HG03159 (cell line): ENCODE results near the gene GRID2.

Experiments used
- ATAC-seq: cut with Tn5 transposase; IDR thresholded peaks from one replicate; pipeline ENCODE4 v1.9.1; 2021; ENCODE audit warnings: mild to moderate bottlenecking, moderate library complexity; ENCODE audit not compliant: unreplicated experiment

The GRID2 gene

DNA sequence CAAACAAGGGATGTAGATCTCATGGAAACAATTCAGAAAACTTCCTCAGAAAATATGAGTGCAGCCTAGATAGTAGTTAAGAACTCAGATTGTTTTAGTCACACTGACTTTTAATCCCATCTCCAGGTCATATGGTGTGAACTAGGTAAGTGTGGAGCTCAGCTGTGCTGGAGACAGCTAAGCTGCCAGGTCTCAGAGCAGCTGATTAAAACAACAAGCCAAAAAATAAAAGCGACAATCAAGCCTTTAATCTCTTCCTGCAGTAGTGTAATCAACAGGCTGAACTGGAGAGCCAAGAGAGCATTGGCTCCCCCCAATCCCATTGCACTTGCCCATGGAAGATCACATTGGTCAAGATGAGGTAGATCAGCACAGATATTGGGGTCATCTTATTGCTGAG is 1426.5 kb downstream of the GRID2 start:
- no peak for ATAC-seq

DNA sequence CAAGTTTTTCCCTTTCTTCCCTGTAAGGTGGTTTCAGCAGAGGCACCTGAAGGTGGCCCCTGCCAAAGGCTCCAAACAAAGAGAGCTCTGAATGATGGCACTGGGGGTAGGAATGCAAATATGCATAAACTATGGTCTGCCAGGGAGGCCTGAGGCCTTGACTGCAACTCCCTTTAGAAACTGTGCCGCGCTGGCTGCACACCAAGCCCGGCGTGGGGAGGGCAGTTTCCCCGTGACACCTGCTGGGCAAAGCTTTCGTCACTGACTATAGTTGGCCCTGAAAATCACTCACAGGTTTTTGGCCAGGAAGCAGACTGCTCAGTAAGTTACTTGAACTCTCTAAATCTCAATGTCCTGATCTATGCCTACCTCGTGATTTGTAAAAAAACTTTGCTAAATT is 1427.0 kb downstream of the GRID2 start:
- ATAC-seq: no peak

DNA sequence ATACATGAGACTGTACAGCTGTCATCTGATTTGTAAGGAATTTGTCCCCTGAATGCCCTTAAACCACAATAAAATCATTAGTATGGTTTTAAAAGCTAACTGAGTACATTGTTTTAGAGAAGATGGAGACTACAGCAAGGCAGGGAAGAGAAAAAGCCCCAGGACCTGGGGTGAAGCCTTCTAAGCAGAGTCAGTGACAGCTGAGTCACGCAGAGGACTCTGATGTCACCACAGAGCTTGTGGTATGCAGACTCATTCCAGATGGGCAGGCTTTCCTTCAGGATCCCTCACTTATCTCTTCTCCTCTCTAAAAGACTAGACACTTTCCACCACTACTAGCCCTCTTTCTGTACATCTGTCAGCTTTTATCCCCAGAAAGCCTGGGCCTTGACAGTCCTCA is 1427.7 kb downstream of the GRID2 start:
- ATAC-seq: no peak

DNA sequence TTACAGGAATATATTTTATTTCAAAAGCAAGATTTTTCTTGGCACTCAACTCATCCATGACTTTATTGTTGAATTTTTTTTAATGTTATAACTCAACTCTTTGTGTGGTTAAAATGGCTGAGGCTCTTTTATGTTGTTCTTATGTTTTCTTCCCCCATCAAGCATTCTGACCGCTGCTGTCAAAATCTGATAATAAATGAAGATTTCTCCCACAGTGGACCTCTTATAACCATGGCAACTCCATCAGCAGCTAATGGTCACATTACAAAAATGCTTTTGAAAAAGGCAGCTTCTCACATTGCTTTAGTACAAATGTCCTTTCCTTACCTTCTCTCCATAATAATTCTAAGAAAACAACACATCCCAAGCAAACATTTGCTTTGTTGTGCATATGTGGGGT is 1428.7 kb downstream of the GRID2 start:
- no peak for ATAC-seq

DNA sequence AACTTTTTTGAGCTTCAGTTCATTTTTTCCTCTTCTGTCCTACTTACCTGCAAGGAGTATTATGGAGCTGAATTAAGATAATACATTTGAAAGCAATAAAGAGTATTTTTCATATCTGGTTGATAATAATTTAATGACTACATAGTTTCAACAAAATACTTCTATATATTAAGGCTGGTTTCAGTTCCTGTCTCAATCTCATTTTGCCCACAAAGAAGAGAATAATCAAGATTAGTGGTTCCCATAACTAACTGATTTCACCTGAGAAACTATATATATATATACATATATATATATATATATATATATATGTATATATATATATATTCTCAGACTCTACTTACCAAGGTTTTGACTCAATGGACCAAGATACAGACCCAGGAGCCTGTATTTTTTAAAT is 1437.1 kb downstream of the GRID2 start:
- ATAC-seq: no peak

DNA sequence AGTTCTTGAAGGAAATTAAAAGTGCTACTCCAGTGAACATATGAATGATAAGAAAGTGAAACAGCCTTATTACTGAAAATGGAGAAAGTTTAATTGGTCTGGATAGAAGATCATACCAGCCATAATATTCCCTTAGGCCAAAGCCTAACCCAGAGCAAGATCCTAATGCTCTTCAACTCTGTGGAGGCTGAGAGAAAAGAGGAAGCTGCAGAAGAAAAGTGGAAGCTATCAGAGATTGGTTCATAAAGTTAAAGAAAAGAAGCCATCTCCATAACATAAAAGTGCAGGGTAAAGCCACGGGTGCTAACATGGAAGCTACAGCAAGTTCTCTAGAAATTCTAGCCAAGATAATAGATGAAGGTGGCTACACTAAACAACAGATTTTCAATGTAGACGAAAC is 1439.3 kb downstream of the GRID2 start:
- no peak for ATAC-seq

DNA sequence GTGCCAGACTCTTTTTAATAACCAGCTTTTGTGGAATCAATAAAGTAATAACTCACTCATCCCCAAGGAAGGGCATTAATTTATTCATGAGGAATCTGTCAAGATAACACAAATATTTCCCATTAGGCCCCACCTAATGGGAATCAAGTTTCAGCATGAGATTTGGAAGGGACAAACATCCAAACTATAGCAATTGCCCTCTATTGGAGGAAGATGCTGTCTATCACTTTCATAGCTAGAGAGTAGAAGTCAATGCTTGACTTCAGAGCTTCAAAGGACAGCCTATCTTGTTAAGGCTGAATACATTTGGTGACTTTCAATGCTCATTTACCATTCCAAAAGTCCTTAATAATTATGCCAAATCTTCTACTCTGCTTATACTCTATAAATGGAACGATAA is 1439.9 kb downstream of the GRID2 start:
- ATAC-seq: no peak

DNA sequence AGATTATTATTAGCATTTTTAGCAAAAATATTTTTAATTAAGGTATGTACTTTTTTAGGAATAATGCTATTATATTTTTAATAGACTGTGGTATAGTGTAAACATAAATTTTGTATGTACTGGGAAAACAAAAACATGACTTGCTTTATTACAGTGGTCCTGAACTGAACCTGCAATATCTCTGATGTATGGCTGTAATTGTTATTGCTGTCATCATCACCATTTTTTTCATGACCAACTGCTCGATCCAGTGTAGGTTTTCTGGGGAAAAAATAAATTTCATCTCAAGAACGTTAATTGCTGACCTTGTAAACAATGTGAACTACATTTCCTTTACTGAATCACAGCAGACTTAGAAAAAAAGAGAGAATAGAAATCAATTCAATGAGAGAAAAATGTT is 1441.2 kb downstream of the GRID2 start:
- no peak for ATAC-seq

DNA sequence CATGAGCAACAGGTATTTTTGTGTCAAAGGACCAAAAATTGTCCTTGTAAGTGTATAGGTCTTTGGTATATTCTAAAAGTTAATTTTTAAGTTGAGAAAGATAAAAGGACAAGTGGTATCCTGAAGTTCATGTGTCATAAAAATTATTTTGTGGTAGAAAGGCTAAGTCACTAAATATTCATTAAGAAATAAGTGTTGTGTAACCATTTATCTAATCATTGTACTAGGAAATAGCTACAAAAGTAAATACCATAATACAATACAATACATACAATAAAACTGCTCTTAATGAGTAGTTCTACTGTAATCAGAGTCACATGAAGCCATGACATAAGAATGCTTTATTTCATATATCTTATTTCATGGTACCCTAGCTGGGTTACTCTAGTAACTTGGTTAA is 1442.3 kb downstream of the GRID2 start:
- no peak for ATAC-seq

DNA sequence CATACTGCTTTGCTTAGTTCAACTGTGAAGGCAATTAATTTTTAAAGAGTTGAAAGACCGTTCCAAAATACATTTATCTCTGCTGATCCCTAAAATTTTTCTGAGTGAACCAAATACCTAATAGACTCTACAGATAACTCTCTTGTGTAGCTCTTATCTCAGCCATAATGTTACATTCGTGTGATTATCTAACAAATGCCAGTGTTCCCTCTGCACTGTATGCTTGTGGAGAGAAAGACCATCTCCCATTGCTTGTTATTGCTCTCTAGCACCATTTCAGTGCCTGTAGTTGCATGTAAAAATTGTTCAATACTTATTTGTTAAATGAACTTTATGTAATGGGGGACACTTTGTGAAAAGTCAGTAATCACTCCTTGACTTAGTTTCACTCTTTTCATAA is 1443.5 kb downstream of the GRID2 start:
- no peak for ATAC-seq

DNA sequence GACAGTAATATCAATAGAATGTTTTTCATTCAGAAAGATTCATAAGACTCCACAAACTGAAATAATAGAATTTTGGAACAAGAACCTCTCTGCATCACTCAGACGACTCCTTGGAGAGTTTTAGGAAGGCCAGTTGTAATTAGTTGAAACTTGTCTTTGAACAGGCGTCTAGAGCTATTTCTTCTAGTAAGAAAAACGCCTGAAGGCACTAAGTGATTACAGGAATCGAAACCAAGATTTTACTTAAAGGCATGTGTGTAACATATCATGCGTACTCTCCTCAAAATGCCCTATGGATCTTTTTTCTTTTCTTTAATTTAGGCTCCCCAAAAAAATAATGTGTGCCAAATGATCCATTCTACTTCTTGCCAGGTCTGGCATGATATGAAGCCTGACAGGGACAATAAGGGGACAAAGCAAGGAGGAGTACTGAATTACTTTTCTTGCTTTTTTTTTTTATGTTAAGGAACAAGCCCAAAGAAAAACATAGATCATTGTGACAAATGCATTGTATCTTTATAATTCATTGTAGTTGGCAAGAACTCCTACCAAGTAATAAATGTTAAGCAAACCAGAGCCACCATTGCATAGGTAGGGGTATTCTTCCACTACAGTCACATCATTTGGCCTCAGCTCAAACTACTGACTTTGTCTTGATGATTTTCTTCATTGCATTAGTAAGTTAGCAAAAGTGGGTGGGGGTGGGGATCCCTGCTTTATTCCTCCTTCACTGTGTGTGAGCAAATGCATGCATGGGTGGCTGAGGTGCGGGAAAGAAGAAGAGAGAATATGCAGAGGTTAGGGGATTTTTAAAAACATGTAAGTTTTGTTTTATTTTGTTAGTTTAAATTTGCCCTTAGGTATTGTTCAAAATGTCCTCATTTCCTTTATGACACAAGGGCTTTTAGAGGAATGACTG is 1444.9 kb downstream of the GRID2 start:
- peak; percentile 22 for ATAC-seq

DNA sequence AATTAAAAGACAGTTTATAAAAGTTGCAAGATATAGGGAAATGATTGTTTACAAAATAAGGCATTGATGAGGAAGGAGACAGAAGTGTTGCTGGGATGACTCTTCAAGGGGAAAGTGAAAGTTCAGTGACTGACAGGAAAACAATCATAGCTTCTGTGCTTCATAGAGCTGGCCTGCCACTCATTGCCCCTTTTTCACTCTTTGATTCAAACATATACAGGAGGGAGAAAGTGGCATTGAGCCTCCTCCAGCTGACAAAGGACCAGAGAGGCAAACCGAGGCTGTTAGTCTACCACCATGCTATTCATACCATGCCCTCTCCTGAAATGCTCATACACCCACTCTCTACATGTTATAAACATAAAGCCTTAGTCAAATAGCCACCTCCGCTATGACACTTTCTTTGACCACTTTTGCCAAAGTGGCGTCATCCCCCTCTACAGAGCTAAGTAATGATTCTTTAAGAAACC is 1445.6 kb downstream of the GRID2 start:
- ATAC-seq: peak; percentile 74

DNA sequence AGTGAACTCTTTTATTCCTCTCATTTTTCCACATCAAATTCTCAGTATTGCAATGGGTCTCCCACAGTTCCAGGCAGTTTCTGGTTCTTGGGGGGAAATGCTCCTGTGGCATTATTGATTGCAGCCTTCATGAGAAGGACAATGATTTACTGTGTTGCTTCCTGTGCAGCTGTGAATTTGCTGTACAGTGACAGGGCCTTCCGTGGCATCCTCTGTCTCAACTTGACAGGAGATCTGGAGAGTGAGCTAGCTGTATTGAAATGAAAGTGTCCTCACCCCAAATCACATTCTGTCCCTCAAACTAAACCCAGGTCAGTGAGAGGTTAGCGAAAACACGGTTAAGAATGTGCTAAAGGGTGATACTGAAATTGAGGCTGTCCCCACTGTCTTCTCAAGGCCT is 1447.6 kb downstream of the GRID2 start:
- ATAC-seq: peak; percentile 42

DNA sequence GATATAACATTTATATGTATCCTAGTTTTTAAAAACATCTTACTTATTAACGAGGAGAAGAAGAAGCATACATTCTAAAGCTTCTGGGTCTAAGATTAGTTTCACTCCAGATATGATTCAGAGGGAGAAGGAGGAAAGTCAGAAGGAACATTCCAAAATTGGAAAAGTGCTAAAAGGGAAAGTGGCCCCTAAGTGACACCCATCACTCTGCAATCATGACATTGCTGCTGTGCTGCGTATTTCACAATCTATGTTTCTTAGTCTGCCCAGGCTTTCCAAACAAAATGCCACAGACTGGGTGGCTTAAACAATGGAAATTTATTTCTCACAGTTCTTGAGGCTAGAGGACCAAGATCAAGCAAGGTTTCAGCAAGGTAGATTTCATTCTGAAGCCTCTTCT is 1452.3 kb downstream of the GRID2 start:
- ATAC-seq: no peak

DNA sequence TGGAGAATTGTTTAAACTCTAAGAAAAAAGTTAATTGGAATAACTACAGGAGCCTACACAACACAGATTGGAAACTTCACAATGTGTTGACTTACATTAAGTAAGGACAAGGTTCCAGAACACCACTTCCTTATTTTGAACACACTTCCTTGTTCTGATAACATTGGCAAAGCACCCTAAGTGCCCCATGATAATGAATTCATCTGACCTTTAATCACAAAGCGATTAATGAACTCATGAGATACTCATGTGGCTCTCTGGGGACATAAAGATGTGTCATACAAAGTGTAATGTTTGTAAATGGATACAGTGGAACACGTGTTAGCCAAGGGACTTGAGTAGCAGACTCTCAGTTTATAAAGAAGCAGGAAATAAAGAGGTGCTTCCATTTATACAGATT is 1455.7 kb downstream of the GRID2 start:
- no peak for ATAC-seq

DNA sequence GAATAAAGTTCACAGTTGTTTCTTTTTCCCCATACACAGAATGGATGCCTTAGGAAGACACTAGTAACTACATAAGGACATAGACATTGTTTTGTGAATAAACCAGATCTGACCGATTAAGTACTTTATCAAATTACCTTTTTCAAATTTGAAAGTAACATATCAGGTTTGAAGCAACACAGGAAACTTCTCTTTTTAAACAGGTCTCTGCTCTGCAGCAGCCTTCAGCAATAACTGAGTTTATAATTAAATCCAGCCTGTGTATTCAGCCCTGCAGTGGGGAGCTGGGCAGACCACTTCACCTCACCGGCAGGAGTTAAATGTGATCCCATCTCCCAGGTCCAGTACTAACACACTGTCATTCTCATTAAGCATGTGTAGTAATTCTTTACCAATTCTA is 1456.5 kb downstream of the GRID2 start:
- no peak for ATAC-seq

DNA sequence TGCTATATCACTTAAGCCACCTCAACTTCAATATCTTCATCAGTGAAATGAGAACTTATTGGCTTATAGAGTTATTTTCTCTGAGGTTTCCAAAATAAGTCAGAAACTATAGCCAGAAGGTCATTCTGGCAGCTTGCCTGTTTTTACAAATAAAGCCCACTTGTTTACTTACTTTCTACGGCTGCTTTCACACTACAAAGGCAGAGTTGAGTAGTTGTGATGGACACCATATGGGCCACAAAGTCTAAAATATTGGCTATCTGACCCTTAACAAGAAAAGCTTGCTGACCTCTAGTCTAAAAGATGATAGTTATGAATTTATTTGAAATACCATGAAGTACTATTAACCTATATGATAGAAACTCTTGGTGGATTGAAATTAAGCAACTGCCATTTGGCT is 1457.5 kb downstream of the GRID2 start:
- no peak for ATAC-seq

DNA sequence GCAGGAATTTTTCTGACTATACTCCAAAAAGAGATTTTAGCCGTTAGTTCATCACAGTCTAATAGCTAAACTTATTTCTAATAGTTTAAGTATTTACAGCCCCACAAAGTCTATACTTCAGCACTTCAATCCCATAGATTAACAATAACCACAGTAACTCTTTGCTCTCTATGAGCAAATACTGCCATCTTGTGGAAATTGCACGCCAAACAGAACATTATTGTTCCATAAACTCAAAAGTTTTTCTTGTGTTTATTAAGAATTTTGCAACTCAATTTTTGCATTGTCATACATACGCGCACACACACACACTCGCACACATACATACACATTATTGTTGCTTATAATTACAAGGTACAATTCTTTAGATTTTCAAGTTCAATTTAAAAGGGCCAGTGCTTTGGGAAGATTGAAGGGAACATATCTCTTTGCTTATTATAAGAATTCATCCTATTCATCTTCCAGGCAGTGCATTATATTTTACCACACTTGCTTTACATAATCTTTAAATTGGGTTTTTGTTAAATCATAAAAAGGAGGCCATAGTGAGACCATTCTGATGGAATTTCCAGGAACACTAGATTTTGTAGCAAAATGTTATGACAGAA is 1461.0 kb downstream of the GRID2 start:
- peak; percentile 69 for ATAC-seq

DNA sequence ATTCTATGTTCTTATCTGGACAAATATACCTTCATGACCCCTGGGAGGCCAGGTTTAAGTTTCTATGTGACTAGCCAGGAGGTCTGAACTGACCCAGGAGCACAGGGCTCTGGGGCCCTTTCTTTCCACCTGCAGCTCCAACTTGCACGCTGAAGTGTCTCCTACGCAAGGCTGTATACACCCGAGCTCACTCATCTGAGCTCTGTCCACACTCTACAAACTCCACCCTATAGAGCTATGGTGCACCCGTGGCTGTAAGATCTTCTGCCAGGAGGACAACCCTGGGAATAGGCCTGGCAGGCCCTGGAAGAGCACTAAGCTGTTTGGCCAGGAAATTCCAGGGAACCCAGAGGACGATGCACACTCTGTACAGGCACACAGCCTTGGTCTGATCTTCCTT is 1464.2 kb downstream of the GRID2 start:
- ATAC-seq: no peak

DNA sequence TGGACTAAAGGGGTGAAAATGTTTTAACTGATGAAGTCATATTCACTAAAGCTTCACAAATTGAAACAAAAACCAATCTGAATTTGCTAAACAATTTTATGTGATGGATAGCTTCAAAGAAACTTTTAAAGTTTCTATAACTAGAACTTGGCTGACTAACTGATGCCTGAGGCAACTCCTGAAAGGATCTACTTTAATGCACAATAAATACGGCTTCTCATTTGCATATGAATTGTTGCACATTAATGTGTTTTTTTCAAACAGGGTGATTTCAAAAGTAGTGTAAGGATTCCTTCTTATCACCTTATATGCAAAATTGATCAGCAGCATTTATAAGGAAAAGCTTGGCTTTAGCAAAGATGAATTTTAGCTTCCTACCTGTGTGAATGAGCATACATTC is 1466.4 kb downstream of the GRID2 start:
- ATAC-seq: no peak

DNA sequence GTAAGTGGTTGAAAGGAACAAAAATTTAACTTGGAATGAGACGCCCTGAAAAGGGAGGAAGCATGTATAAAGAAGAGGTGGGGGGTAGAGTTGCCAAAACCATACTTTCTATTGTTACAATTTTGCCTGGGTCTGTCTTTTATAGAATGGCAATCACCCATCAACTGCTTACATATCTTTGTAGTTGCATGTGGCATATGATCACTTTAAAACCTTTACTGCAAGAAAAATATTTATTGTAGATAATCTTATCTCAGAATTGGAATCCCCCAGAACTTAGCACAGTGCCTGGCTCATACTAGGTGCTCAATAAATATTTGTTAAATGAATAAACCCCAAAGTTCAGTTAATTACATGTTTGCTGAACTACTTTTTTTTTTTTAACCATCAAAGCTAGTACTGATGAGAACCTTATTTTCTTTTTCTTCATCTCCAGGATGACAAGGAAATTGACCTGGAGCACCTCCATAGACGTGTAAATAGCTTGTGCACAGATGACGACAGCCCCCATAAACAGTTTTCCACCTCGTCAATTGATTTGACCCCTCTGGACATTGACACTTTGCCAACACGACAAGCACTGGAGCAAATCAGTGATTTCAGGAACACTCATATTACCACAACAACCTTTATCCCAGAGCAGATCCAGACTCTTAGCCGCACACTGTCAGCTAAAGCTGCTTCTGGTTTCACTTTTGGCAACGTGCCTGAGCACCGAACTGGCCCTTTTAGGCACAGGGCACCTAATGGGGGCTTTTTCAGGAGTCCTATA is 1468.1 kb downstream of the GRID2 start:
- ATAC-seq: no peak

DNA sequence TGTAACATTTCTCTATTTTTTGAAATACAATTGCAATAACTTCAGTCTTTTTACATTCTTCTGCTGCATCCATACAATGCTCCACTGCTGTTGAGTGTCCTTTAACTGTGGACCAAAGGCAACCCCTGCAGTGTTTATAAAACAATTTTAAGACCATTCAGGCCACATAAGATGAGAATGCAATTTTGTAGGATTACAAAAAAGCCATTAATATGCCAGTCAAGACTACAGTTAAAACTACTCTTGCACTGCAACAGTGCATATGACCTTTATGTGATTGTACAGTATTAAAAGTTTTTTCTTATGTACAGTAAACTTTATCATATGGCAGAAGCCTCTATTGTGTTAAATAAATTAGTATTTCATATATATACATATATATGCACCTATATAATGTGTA is 1469.1 kb downstream of the GRID2 start:
- ATAC-seq: no peak
